ENCODE results near the gene OTULIN.

OTULIN gene

GRCh38 chr5:14669415-14669814 is 4.9 kb downstream of the OTULIN start:
- no peak for DNase-seq

- DNase-seq, result no peak
Observed at GRCh38 chr5:14669975-14670374, 5.5 kb downstream of the OTULIN start.

GRCh38 chr5:14671414-14671813 is 6.9 kb downstream of the OTULIN start:
- no peak for DNase-seq

- no peak for DNase-seq
Observed at GRCh38 chr5:14672082-14672481, 7.6 kb downstream of the OTULIN start.

GRCh38 chr5:14672484-14673394 is 8.2 kb downstream of the OTULIN start:
- no peak for DNase-seq

GRCh38 chr5:14673443-14673842 is 8.9 kb downstream of the OTULIN start:
- DNase-seq, result no peak

- no peak for DNase-seq
Observed at GRCh38 chr5:14674983-14675854, 10.7 kb downstream of the OTULIN start.

GRCh38 chr5:14675865-14676300 is 11.4 kb downstream of the OTULIN start:
- no peak for DNase-seq

GRCh38 chr5:14676320-14676719 is 11.8 kb downstream of the OTULIN start:
- no peak for DNase-seq

GRCh38 chr5:14678773-14679334 is 14.3 kb downstream of the OTULIN start:
- DNase-seq, result no peak

- no peak for DNase-seq
Observed at GRCh38 chr5:14679595-14679994, 15.1 kb downstream of the OTULIN start.

- no peak for DNase-seq
Observed at GRCh38 chr5:14681236-14681752, 16.8 kb downstream of the OTULIN start.

GRCh38 chr5:14683906-14684455 is 19.5 kb downstream of the OTULIN start:
- DNase-seq, result no peak

GRCh38 chr5:14684757-14685156 is 20.2 kb downstream of the OTULIN start:
- DNase-seq, result no peak

GRCh38 chr5:14685757-14686156 is 21.2 kb downstream of the OTULIN start:
- DNase-seq, result peak; percentile 34

- DNase-seq, result no peak
Observed at GRCh38 chr5:14686517-14686916, 22.0 kb downstream of the OTULIN start.

- no peak for DNase-seq
Observed at GRCh38 chr5:14687023-14687665, 22.6 kb downstream of the OTULIN start.

GRCh38 chr5:14693070-14693469 is 28.6 kb downstream of the OTULIN start:
- DNase-seq, result no peak

- DNase-seq, result no peak
Observed at GRCh38 chr5:14695152-14695551, 30.6 kb downstream of the OTULIN start.

GRCh38 chr5:14696057-14696456 is 31.5 kb downstream of the OTULIN start:
- no peak for DNase-seq

- no peak for DNase-seq
Observed at GRCh38 chr5:14696851-14697250, 32.3 kb downstream of the OTULIN start.

- no peak for DNase-seq
Observed at GRCh38 chr5:14698495-14698894, 34.0 kb downstream of the OTULIN start.

Data from NCI-H345 (cell line).